Hippocampal formation (tissue), 2 donors: ENCODE measurements around the gene GNAL.
"Not testable (repeated sequence)": the region's sequence is repeated elsewhere in the genome, so short reads cannot be mapped to it uniquely, and the experiment has no call there.

Experiments
- DNase-seq, 2 donors: peaks; one replicate each; lab custom pipeline; 2025; lab: John Stamatoyannopoulos, UW

The GNAL gene

GRCh38 chr18:11877497-11878135, 188.6 kb downstream of the GNAL start:
- DNase-seq, result no peak

GRCh38 chr18:11880586-11881304, 191.7 kb downstream of the GNAL start:
- DNase-seq, result no peak

- no peak for DNase-seq
Measured at GRCh38 chr18:11882636-11883035, 193.6 kb downstream of the GNAL start.

GRCh38 chr18:11883153-11883552, 194.1 kb downstream of the GNAL start:
- DNase-seq, result no peak

- DNase-seq, result no peak
Measured at GRCh38 chr18:11884396-11885030, 195.4 kb downstream of the GNAL start.

GRCh38 chr18:11885278-11885947, 196.3 kb downstream of the GNAL start:
- DNase-seq, result no peak

- DNase-seq, result no peak
Measured at GRCh38 chr18:11886577-11887110, 197.6 kb downstream of the GNAL start.

- no peak for DNase-seq
Measured at GRCh38 chr18:11887328-11888128, 198.5 kb downstream of the GNAL start.

GRCh38 chr18:11888726-11889125, 199.7 kb downstream of the GNAL start:
- no peak for DNase-seq

- DNase-seq, result no peak
Measured at GRCh38 chr18:11889284-11889683, 200.2 kb downstream of the GNAL start.

GRCh38 chr18:11891737-11892136, 202.7 kb downstream of the GNAL start:
- no peak for DNase-seq

GRCh38 chr18:11892438-11892837, 203.4 kb downstream of the GNAL start:
- not testable (repeated sequence) for DNase-seq

- no peak for DNase-seq
Measured at GRCh38 chr18:11897781-11898180, 208.7 kb downstream of the GNAL start.

- no peak for DNase-seq
Measured at GRCh38 chr18:11899063-11899462, 210.0 kb downstream of the GNAL start.

GRCh38 chr18:11901826-11902438, 212.9 kb downstream of the GNAL start:
- DNase-seq, result no peak

GRCh38 chr18:11902522-11903292, 213.6 kb downstream of the GNAL start:
- no peak for DNase-seq

GRCh38 chr18:11905613-11906012, 216.5 kb downstream of the GNAL start:
- no peak for DNase-seq

- DNase-seq, result no peak
Measured at GRCh38 chr18:11906176-11906575, 217.1 kb downstream of the GNAL start.

- no peak for DNase-seq
Measured at GRCh38 chr18:11906926-11907874, 218.1 kb downstream of the GNAL start.
